SH-SY5Y (cell line): ENCODE data around the gene CACNA1B.

Source experiments
- GATA2 ChIP-seq: IDR thresholded peaks from 2 replicates; pipeline ENCODE4 v1.6.1; 2011; ENCODE audit warnings: mild to moderate bottlenecking, low read depth, low read length
- GATA3 ChIP-seq: IDR thresholded peaks from 2 replicates; pipeline ENCODE4 v1.6.1; 2011; ENCODE audit warnings: low read depth, mild to moderate bottlenecking, low read length, moderate library complexity

GRCh38 chr9:137836151-137836830, 41.3 kb upstream of the CACNA1B start:
- TF ChIP-seq GATA3 (no peak), GATA2 (no peak)
